GM10847 (cell line): Measurements from ENCODE around the gene ARHGAP28.

Source experiments
- POLR2A ChIP-seq: IDR thresholded peaks from 2 replicates; pipeline ENCODE4 v1.6.1; 2011; ENCODE audit not compliant: insufficient read length; ENCODE audit errors: extremely low read depth

The ARHGAP28 gene

GRCh38 chr18:6724331-6724730 is 5.2 kb upstream of the ARHGAP28 start:
- no peak for TF ChIP-seq POLR2A

- no peak for TF ChIP-seq POLR2A
Observed at GRCh38 chr18:6728331-6728730, 1.2 kb upstream of the ARHGAP28 start.

- TF ChIP-seq POLR2A = no peak
Observed at GRCh38 chr18:6728809-6729246, 688 bp upstream of the ARHGAP28 start.

- no peak for TF ChIP-seq POLR2A
Observed at GRCh38 chr18:6730416-6731221, 1.1 kb downstream of the ARHGAP28 start.

- TF ChIP-seq POLR2A = no peak
Observed at GRCh38 chr18:6731222-6731596, 1.7 kb downstream of the ARHGAP28 start.

GRCh38 chr18:6732952-6733351 is 3.4 kb downstream of the ARHGAP28 start:
- TF ChIP-seq POLR2A = no peak

GRCh38 chr18:6733758-6734157 is 4.2 kb downstream of the ARHGAP28 start:
- no peak for TF ChIP-seq POLR2A

GRCh38 chr18:6734726-6735430 is 5.4 kb downstream of the ARHGAP28 start:
- no peak for TF ChIP-seq POLR2A

GRCh38 chr18:6737833-6738232 is 8.3 kb downstream of the ARHGAP28 start:
- no peak for TF ChIP-seq POLR2A

- TF ChIP-seq POLR2A = no peak
Observed at GRCh38 chr18:6738622-6739021, 9.1 kb downstream of the ARHGAP28 start.

- TF ChIP-seq POLR2A = no peak
Observed at GRCh38 chr18:6741232-6741663, 11.7 kb downstream of the ARHGAP28 start.

- no peak for TF ChIP-seq POLR2A
Observed at GRCh38 chr18:6741786-6742185, 12.3 kb downstream of the ARHGAP28 start.

GRCh38 chr18:6743999-6744398 is 14.5 kb downstream of the ARHGAP28 start:
- no peak for TF ChIP-seq POLR2A

GRCh38 chr18:6744816-6745455 is 15.4 kb downstream of the ARHGAP28 start:
- no peak for TF ChIP-seq POLR2A

GRCh38 chr18:6745504-6746031 is 16.1 kb downstream of the ARHGAP28 start:
- TF ChIP-seq POLR2A = no peak
